Inflammatory macrophage (primary cell): ENCODE data around the gene AUTS2.

ENCODE experiments used
- DNase-seq, 2 donors: peaks; one replicate each; pipeline ENCODE4 v3.0.0-alpha.2; 2020 to 2022

The AUTS2 gene

GRCh38 chr7:70678621-70679251 is 1080.5 kb downstream of the AUTS2 start:
- no peak for DNase-seq

GRCh38 chr7:70679661-70680060 is 1081.4 kb downstream of the AUTS2 start:
- no peak for DNase-seq

DNA sequence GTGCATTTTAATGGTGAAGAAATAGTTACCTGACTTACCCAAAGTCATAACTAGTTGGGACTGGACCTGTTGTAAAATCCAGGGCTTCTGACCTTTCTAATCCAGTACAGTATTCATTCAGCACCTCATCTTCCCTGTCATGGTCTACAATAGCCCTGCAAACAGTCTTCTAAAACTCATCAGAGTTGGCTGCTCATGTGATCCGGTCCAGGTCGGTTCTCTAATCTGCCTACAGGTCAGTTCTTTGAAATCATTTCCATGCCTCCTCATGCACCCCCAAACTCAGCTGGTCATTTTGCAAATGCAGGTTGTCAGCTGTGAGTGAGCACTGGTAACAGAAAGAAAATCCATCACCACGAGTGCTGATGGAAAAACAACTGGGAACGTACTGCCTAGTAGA is 1082.0 kb downstream of the AUTS2 start:
- DNase-seq, result no peak

DNA sequence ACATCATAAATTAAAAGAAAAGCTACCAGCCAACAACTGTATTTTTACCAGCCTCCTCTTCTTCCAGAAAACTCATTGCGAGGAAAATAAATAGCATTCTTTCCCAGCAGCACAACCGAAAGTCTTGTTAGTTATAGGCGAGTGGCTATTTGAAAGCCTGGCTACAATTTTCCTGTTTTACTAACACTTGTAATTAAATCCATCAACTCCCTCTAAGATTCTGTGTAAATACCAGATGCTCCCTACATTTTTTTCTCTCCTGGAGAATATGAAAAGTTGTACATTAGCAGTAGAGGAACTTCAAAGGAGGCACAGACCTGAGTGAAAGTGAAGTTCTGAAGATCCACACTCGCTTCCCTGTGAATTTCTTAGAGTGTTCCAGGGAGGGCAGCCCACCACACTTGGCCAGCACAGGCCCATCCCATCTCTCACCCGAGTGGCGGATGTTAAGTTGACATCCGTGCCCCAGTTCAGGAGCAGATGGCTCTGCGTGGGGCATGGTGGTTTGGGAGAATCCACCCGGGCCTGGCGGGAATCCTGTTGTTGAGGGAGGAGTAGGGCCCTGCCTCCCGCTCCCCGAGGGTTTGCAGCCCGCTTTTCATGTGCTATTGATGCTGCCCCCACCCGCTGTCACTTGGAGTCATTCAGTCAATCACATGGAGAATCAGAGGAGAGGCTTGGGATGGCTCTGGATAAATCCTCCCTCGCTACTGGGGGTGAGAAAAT is 1082.6 kb downstream of the AUTS2 start:
- no peak for DNase-seq

GRCh38 chr7:70681469-70682350 is 1083.4 kb downstream of the AUTS2 start:
- DNase-seq, result no peak

DNA sequence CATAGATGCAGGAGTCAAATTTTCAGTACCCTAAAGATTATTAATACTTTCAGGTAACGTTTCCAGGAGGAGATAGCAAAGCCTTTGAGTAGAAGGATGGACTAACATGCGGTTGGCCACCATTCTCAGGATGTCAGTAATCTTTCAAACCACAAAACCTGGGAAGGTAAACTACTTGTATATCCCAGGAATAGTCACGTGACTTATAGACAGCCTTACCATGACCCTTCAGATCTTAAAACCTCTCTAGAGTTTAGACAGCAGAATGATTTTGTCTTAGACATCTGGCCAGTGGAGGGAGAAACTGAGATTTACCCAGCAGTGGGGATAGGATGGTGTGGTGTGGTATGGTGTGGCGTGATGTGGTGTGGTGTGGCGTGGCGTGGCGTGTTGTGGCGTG is 1085.9 kb downstream of the AUTS2 start:
- no peak for DNase-seq

DNA sequence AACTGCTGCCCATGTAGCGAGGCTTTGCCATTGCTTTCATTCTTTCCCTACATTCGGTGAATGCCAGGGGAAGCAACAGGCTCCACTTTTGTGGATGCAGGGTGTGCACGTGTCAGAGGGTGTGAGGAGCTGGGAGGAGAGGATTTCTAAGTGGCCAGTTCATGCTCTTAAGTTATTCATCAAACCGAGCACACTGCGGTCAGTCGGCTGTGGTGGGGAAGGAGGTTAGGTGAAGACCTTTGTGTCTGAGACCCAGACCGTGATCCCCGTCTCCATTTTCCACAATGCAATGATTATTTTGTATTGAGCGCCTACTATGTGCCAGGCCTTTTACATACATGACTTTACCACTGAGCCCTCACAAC is 1095.0 kb downstream of the AUTS2 start:
- DNase-seq, result no peak

GRCh38 chr7:70693686-70694433 is 1095.6 kb downstream of the AUTS2 start:
- DNase-seq, result peak in 1 of 2 donors; percentile 17

GRCh38 chr7:70694434-70694970 is 1096.2 kb downstream of the AUTS2 start:
- peak in 1 of 2 donors; percentile 6 for DNase-seq

DNA sequence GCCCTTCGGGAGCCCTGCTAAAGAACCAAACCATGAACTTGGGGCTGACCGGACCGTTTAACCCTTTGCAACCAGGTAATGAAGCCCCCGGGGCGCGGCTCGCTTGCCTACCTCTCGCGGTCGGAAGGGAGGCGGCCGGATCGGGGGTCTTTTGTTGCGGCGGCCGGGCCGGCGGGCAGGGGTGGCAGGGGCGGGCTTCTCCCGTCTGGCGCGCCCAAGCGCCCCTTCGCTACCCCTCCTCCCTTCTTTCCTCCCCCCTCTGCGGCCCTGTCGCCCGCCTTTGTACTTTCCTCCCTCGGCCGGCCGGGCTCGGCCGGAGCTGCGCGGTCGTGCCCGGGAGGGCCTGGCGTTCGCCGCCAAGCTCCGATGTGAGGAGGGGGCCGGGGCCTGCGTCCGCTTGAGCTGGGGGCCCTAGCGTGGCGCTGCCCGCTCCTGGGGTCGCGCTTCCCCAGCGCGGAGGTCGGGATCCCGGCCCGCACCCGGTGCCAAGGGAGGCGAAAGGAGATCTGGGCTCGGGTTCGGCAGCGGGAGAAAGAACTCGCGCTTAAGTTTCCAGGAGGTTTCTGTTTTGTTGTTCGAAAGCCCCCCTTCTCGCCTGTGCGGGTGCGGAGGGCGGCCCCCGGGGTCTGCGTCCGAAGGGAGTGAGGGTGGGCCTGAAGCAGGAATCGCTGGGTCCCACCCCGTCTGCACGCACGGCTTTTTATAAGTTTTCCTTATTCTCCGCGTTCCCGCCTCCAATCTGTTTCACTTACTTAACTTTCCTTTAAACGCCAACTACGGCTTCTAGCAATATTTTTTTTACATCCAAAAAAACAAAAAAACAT is 1096.9 kb downstream of the AUTS2 start:
- DNase-seq, result no peak

DNA sequence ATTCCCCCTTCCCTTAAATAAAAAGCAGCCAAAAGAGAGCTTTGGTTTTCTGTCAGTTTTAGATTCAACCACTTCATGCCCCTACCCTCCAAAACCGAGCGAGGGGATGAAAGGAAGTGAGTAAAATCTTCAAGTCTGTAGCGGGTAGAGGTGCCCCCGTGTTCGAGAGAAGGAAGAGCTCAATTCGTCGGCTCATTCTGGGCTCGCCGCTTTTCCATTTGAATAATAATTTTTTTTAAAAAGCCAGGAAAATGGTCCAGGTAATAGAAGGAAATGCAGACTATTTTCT is 1097.5 kb downstream of the AUTS2 start:
- no peak for DNase-seq

DNA sequence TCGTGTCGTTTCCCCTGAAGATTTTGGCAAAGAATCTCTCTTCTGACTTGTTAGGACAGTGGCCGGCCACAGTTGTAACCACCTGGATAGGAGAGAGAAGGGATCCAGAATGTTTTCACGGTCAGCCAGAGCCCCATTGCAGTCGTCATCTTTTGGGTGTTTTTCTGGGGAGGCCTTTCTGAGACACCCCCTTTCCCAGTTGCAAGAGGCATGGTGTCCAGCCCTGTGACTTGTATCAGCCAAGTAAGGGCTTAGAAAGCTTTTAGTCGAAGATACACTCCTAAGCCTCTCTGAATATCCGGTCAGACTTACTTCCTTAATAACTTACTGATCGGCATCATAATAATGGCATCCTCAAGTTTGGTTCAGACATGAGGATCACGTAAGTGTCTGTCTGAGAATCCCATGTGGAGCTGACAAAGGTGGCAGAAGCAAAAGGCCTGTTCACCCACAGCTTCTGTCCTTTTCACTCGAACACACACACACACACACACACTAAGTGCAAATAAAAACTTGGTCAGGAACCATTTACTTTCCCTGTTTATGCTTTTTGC is 1098.0 kb downstream of the AUTS2 start:
- DNase-seq, result no peak

DNA sequence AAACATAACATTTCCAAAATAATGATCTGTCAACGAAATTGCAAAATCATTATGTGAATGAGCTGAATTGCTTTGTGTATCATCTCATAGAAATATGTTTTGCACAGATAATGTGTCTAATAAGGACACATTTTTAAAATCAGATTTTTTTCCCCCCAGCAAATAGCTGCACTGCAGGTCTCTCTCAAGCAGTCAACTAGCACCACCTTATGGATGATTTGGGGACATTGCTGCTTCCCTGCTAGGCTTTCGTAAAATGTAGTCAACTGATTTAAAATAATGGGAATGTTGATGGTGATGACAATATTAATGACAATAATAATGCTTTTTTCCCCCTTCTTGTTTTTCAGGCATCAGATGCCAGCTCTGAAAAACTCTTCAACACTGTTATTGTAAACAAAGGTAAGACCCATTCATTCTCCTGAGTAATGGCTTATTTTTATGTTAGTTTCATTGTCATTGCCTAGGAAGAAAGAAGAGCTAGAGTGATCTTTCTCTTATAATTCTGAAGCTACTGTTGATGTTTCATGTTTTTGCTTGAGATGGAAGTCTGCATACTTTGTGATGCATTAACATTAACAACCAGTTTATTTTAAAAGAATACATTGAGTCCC is 1100.1 kb downstream of the AUTS2 start:
- DNase-seq, result peak; percentile 43 to 58

DNA sequence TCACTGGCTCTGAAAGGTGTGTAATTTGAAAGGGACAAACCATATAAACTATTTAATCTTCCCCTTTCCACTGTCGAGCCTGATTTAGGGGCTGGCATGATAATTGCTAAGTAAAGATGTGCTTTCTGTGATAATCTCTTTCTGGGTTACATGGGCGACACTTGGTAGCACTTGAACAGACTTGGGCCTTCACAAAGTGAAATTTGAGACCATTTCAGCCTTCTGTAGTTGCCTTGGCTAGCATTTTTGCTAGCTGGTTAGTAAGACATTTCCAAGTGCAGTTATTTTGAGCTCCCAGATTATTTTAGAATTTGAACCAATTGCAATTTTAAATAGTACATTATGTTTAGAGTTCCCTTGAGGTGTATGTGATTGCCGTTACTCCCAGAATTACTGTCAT is 1101.0 kb downstream of the AUTS2 start:
- DNase-seq, result no peak

GRCh38 chr7:70700055-70700940 is 1102.0 kb downstream of the AUTS2 start:
- no peak for DNase-seq

GRCh38 chr7:70700941-70701425 is 1102.7 kb downstream of the AUTS2 start:
- DNase-seq, result no peak

GRCh38 chr7:70701477-70701876 is 1103.2 kb downstream of the AUTS2 start:
- DNase-seq, result no peak

DNA sequence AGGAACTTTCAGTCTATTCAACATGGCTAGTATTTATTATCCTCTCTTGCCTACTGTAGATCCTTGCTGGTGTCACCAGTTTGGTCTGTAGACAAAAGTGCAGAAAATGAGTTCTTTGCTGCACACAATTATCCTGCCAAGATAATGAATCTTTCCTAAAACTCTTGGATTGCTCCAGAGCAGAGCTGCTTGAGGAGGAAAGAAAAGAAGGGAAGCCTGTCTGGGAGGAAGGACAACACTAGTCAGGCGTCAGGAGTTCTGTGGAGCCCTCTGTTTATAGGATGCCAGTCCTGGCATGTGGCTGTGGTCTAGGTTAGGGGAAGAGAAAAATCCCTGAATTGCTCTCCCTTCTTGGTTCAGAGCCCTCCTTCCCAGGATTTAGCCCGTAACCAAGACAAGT is 1103.7 kb downstream of the AUTS2 start:
- no peak for DNase-seq

DNA sequence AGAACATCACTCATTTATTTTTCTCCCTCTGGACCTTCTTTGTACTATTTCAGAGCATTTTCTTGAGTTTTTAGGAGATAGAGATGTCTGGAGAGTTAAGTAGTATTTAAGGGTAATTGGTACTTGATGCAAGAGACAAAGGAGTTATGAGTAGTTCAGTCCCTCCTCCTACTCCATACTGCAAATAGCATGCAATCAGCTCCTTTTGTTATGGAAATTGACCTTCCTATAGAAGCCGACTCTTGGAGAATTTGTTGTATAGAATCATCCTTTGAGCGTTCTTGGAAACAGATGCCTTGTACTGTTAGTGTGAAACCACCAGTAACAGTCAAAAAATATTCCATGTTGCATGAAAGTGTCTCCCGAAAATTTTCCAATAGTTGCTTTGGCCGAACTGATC is 1105.5 kb downstream of the AUTS2 start:
- no peak for DNase-seq

- no peak for DNase-seq
Observed at GRCh38 chr7:70704831-70705346, 1106.6 kb downstream of the AUTS2 start.
